GM13976 (cell line): ENCODE measurements around the gene ANGEL1.

Source experiments
- DNase-seq: peaks from one replicate; pipeline ENCODE4 v3.0.0; 2012; ENCODE audit warnings: low spot score
- CTCF ChIP-seq: IDR thresholded peaks from 2 replicates; pipeline ENCODE4 v1.5.1; 2012; ENCODE audit warnings: borderline replicate concordance, mild to moderate bottlenecking; ENCODE audit not compliant: insufficient read depth; ENCODE audit errors: extremely low read depth, missing control alignments, control extremely low read depth
- in situ Hi-C: fragments of 300-500 bp; cut with MboI; formaldehyde crosslinking; loops from one replicate; pipeline ENCODE4 v1.12.0; 2022; ENCODE audit warnings: low sequenced_read_pairs, mixed read lengths, inconsistent platforms; ENCODE audit not compliant: unreplicated experiment

Gene ANGEL1

GRCh38 chr14:76760331-76761135 is 52.1 kb downstream of the ANGEL1 start:
- in situ Hi-C loops, result no loop called here
- TF ChIP-seq CTCF, result no peak
- DNase-seq, result peak; percentile 32

GRCh38 chr14:76759589-76759988 is 53.1 kb downstream of the ANGEL1 start:
- no peak for TF ChIP-seq CTCF
- peak; percentile 11 for DNase-seq
- in situ Hi-C loops, result no loop called here

GRCh38 chr14:76756371-76756750 is 56.3 kb downstream of the ANGEL1 start:
- in situ Hi-C loops, result no loop called here
- DNase-seq, result no peak
- no peak for TF ChIP-seq CTCF

DNA sequence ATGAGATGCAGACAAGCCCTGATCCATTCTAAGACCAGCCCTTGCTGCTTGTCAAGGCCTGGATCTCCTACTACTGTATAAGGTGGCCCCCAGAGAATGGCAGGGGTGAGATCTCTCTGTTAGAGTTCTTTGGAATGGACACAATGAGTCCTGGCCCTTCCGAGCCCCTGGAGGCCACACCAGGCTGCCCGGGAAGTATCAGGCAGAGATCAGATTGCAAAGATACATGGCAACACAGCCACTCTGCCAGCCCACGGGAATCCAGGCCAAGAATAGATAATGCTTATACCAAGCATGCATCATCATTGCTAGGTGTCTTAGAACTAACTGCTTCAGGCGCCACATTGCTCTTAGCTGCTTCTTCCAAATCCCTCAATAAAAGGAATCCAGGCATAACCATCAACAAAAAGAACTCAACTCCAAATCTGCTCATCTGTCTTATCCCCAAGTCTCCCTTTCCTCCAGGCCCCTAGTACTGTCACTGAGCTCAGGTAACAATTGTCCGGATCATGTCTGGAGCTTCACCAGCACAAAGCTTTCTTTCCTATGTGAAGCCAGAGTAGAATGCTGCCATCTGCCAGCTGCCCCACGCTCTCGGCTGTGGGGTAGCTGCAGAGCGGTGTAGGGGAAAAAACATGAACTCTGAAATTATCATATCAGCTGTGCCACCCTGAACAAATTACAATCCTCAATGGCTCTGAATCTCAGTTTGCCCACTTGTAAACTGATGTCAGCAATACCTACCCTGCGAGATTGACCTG is 56.9 kb downstream of the ANGEL1 start:
- no peak for TF ChIP-seq CTCF
- in situ Hi-C loops, result no loop called here
- peak; percentile 3 for DNase-seq

- in situ Hi-C loops, result no loop called here
- DNase-seq, result peak; percentile 1
- TF ChIP-seq CTCF, result no peak
Observed at GRCh38 chr14:76754586-76754985, 58.1 kb downstream of the ANGEL1 start.

- no peak for TF ChIP-seq CTCF
- in situ Hi-C loops, result no loop called here
- no peak for DNase-seq
Observed at GRCh38 chr14:76753541-76754198, 59.0 kb downstream of the ANGEL1 start.
